NCI-H748 (cell line): ENCODE measurements around the gene CSNK1A1.
A peak's percentile ranks its signal among the peaks of the same experiment; 100 is the strongest.
"Not testable (repeated sequence)": the region's sequence is repeated elsewhere in the genome, so short reads cannot be mapped to it uniquely, and the experiment has no call there.

Source experiments
- DNase-seq: peaks from one replicate; lab custom pipeline; 2025; ENCODE audit not compliant: unreplicated experiment; lab: John Stamatoyannopoulos, UW

Gene CSNK1A1

DNA sequence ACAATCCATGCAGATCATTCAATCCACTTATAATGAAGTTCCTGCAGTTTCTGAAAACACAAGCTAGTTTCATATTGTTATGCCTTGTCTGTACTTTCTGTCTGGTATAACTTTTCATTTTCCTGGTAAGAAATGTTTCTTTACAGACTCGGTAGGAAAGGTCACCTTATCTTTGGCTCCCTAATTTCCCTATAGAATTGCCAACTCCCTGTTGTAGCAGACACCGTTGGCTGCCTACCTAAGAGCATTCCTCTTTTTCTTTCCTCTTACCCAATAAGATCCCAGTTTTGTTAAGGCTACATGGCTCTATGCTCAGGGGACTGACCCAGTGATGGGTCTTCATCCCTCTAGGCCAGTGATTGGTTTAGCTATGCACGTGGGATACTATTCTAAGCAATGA lies 23.9 kb upstream of the CSNK1A1 start:
- DNase-seq, result no peak

DNA sequence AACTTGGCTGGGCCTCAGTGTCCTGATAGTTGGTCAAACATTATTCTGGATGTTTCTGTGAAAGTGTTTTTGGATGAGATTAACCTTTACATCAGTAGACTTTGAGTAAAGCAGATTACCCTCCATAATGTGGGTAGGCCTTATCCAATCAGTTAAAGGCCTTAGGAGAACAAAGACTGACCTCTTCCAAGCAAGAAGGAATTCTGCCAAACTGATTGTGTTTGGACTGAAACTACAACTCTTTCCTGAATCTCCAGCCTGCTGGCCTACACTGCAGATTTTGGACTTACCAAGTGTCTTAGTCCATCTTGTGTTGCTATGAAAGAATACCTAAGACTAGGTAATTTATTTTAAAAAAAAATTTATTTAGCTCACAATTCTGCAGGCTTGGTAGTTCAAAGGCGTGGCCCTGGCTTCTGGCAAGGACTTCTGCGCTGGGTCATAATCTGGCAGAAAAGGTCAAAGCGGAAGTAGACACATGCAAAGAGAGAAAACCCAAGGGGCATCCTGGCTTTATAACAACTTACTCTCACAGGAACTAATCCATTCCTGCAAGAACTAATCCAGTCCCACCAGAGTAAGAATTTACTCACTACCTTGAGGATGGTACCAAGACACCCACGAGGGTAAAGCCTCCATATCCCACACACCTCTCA lies 21.5 kb upstream of the CSNK1A1 start:
- DNase-seq, result no peak

DNA sequence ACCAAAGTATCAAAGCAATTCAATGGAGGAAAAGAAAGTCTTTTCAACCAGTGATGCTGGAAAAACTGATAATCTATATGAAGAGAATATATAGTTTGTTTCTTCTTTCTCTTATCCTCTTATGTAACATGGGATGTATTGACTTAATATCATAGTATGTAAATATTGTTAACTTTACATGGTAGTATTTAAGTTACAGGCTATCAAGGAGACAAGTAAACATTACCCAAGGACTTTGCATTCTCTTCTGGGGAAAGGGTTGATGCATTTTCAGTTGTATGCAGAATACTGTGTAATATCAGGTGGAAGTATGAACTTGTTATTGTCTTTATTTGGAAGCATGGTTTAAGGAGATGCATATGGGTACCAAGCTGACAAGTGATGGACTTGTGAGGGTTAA lies 20.9 kb upstream of the CSNK1A1 start:
- DNase-seq, result no peak

- no peak for DNase-seq
These were observed 16.0 kb upstream of the CSNK1A1 start for GRCh38 chr5:149567226-149567625.

DNA sequence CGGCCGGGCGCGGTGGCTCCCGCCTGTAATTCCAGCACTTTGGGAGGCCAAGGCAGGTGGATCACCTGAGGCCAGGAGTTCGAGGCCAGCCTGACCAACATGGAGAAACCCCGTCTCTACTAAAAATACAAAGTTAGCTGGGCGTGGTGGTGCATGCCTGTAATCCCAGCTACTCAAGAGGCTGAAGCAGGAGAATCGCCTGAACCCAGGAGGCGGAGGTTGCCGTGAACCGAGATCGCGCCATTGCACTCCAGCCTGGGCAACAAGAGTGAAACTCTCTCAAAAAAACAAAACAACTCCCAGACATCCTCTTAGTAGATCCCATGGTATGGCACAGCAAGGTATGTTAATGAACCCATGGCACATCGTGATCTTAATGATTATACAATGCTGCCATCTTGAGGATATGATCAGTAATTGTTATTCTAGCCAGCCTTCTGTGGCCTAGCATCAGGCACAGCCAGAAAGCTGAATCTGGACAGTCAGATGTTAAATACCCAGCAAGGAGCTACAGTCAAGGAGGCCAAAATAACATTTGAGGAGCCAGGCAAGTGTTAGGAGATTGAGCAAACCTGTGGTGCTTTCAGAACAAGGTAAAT lies 13.4 kb upstream of the CSNK1A1 start:
- DNase-seq, result peak; percentile 72

DNA sequence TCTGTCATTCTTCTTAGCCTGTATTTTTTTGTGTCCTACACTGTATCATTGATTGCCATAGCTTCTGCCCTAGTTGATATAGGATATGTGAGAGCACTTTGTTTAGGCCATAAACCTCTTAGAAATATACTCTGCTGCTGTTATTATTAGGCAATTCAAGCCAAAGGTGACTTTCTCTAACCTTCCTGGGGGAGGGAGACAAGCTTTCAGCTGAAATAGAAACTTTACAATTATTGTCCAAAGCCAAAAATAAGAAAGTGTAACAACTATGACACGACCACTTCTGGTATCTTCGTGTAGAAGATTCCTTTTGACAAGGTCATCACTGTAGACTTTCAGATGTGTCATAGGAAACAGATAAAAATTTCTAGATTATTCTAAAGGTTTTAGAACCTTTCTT lies 12.2 kb upstream of the CSNK1A1 start:
- DNase-seq, result no peak

- DNase-seq, result no peak
These were observed 10.6 kb upstream of the CSNK1A1 start for GRCh38 chr5:149561848-149562247.

DNA sequence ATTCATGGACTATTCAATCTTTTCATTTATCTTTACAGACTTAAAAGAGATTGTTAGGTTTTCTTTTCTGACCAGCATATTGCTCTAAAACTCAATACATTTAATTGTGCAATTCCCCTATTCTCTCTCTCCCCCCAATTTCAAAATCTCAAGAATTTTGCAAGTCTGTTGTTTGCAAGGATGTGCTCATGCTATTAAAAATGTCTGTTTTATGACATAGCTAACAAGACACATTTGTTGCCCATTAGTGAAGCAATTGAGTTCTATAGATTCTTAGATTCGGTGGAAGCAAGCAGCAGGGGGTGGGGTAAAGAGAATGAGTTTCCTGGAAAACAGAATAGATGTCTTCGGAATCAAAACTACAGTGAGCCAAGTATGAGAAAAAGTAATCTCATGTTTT lies 8.5 kb upstream of the CSNK1A1 start:
- DNase-seq, result no peak

DNA sequence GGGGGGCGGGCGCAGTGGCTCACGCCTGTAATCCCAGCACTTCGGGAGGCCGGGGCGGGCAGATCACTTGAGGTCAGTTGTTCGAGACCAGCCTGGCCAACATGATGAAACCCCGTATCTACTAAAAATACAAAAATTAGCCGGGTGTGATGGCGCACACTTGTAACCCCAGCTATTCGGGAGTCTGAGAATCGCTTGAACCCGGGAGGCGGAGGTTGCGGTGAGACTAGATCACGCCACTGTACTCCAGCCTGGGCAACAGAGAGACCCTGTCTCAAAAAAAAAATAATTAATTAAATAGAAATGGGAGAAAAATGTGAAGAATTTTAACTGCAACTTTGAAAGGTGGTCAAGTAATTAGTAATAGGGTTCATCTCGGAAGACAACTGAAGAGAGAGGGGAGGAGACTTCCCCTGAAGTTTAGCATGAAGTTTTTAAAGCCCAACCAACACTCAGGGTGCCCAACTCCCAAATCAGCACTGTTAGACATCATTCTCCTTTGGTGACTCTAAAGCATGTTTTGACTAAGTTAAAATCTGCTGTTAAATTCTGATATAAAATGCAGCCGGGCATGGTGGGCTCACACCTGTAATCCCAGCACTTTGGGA lies 1.4 kb upstream of the CSNK1A1 start:
- no peak for DNase-seq

- no peak for DNase-seq
These were observed 827 bp upstream of the CSNK1A1 start for GRCh38 chr5:149552038-149552494.

DNA sequence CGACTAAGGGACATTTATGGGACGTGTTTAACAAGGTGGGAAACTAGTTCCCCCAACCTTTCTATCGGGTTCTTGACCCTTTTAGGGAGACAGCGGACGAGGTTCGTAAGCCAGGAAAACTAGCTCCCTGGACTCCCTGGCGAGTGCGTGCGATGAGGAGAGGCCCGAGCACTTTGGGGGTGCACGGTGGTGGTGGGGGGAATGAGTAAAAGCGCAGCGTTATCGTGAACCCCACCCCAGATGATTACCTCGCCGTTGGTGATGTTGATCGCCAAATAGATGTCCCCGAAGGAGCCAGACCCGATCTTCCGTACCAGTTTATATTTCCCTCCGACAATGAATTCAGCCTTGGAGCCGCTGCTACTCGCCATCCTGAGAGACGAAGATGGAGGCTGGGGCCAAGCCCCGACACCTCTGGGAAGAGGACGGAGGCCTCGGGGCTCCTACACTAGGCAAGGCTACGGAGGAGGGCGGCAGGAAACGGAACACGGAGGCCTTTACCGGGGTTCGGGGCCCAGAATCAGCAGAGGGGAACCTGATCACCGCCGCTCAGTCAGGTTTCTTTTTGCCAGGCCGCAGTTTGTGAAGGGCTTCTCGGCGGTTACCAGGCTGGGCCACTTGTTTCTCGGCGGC lies 529 bp downstream of the CSNK1A1 start:
- DNase-seq, result peak; percentile 35

DNA sequence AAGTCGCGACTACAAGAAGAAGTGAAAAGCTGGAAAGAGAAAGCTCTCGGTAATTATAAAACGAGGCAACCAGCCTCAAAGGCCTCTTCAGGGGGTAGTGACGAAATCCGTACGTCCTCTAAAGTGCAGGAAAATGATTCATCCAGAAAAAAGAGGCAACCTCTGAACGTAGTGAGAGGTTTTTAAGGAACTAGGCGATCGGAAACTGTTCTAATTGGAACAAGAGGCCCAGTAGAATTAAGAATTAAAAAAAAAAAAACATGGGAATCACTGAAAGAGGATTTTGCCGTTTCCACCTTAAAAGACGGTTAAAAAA lies 1.0 kb downstream of the CSNK1A1 start:
- DNase-seq, result no peak

GRCh38 chr5:149549461-149550267 lies 1.6 kb downstream of the CSNK1A1 start:
- DNase-seq, result peak; percentile 61

- DNase-seq, result peak; percentile 11
These were observed 4.3 kb downstream of the CSNK1A1 start for GRCh38 chr5:149546974-149547373.

GRCh38 chr5:149545327-149545726 lies 5.9 kb downstream of the CSNK1A1 start:
- DNase-seq, result no peak

DNA sequence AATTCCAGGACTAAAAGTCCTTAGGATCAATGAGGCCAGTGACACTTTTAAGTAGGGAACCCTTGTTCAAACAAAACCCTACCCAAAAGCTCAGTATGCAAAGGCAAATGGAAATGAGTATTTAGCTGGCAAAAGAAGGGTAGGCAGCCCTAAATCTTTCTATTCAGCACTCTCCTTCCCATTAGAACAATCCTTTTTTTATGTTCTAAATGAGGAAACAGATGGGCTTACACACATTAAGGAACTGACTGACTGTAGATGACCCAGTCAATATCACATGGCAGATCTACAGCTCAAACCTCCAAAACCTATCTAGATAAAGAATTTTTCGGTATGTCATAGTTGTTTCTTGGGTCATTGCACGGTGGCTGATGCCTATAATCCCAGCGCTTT lies 7.2 kb downstream of the CSNK1A1 start:
- no peak for DNase-seq

GRCh38 chr5:149543361-149544027 lies 7.7 kb downstream of the CSNK1A1 start:
- DNase-seq, result no peak

- DNase-seq, result no peak
These were observed 9.3 kb downstream of the CSNK1A1 start for GRCh38 chr5:149541893-149542292.

DNA sequence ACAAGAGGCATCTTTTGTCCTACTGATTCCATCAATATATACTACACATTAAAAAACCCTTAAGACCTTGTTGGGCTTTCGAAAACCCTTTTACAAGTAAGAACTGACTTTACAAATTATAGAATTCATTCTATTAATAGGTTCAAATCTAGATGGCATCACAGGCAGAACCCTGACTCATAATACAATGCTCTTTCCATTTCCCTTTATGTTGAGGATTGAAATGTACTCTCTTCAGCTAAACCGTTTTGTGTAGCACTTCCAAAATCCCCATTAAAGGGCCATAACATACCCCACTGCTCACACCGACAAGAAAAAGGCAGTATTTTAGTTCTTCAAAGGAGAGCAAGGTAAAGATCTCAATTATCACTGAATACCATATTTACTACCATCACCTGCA lies 11.2 kb downstream of the CSNK1A1 start:
- no peak for DNase-seq

DNA sequence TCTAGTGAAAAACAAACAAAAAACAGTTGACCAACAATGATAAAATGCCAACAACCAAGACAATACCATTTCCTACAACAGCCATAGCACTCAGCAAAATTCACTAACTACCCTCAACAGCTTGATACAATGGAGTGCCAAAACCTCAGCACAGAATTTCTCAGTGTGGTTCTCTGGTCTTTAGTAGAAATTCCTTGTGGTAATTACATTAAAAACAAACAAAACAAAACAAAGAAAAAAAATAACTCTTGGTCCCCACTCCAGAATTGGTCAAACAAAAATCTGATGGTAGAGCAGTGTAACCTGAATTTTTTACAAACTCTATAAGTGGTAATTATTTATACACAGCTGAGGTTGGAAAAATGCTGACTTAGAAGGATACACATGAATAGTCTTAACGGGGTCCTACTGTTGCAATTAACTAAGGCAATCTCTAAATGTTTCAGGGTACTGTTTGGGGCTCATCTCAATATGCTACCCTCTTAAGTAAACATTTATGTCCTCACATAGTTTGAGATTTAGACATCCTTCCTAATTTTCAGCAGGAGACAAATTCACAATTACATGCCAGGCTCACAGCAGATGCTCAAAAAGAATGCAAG lies 13.8 kb downstream of the CSNK1A1 start:
- DNase-seq, result no peak

GRCh38 chr5:149535787-149536186 lies 15.5 kb downstream of the CSNK1A1 start:
- DNase-seq, result not testable (repeated sequence)
